MCF 10A (cell line): Measurements from ENCODE around the gene PM20D2. TPM values are rescaled to one million over a fixed set of nuclear protein-coding genes. Genes with fewer than 3 reads are reported as not detected.

ENCODE experiments used
- BruUV-seq: library from RNA; stranded (reverse); fragments of 400-500 nt; replicated peaks from 2 replicates; lab custom pipeline; 2021; lab: Mats Ljungman, UMichigan
- CTCF ChIA-PET: fragments of 300-600 bp; sonication (Branson Sonifier 250); formaldehyde crosslinking; extraction: SDS; loops from one replicate; lab custom pipeline; 2021; ENCODE audit warnings: antibody characterized with exemption, inconsistent platforms; lab: Yijun Ruan, JAX
- POLR2A ChIA-PET: fragments of 300-600, 350-650 bp; sonication (Branson Sonifier 250); formaldehyde crosslinking; extraction: SDS; loops from one replicate; lab custom pipeline; 2020; ENCODE audit warnings: antibody characterized with exemption, inconsistent platforms; lab: Yijun Ruan, JAX
- DNase-seq: peaks from one replicate; pipeline ENCODE4 v3.0.0-alpha.2; 2018; ENCODE audit not compliant: unreplicated experiment
- H3K27ac Mint-ChIP-seq: one replicate; pipeline ENCODE4 v1.8.0; 2022; ENCODE audit warnings: mild to moderate bottlenecking, low read depth, mixed read lengths; ENCODE audit not compliant: unreplicated experiment
- H3K27me3 Mint-ChIP-seq: one replicate; pipeline ENCODE4 v1.8.0; 2022; ENCODE audit warnings: mixed read lengths; ENCODE audit not compliant: insufficient read depth, unreplicated experiment
- H3K36me3 Mint-ChIP-seq: one replicate; pipeline ENCODE4 v1.8.0; 2022; ENCODE audit warnings: mild to moderate bottlenecking, moderate library complexity, mixed read lengths; ENCODE audit not compliant: insufficient read depth, unreplicated experiment
- H3K4me1 Mint-ChIP-seq: one replicate; pipeline ENCODE4 v1.8.0; 2022; ENCODE audit warnings: mixed read lengths; ENCODE audit not compliant: insufficient read depth, unreplicated experiment
- H3K4me3 Mint-ChIP-seq: one replicate; pipeline ENCODE4 v1.8.0; 2022; ENCODE audit warnings: mild to moderate bottlenecking, moderate library complexity, mixed read lengths; ENCODE audit not compliant: unreplicated experiment
- H3K9me3 Mint-ChIP-seq: one replicate; pipeline ENCODE4 v1.8.0; 2022; ENCODE audit warnings: mixed read lengths; ENCODE audit not compliant: unreplicated experiment
- CTCF ChIP-seq: fragments of 200-600 bp; IDR thresholded peaks from one replicate; pipeline ENCODE4 v1.8.0; 2022; ENCODE audit warnings: antibody characterized with exemption, mild to moderate bottlenecking; ENCODE audit not compliant: unreplicated experiment
- intact Hi-C: fragments of 100-400 bp; cut with micrococcal nuclease; formaldehyde crosslinking; loops from 2 replicates; pipeline ENCODE4 v1.14.1; 2022
- total RNA-seq: library from RNA; stranded (reverse); gene quantifications from 2 replicates; pipeline ENCODE4 v1.2.3, GENCODE V29; 2022

Gene PM20D2
- total RNA-seq, 1 experiment from 2014 or later = 11.9 TPM

GRCh38 chr6:89186762-89187161 is 40.9 kb downstream of the PM20D2 start:
- no peak for DNase-seq
- no peaks in the 10 kb centered on the region for H3K36me3 Mint-ChIP-seq
- CTCF ChIA-PET = no interaction called here
- intact Hi-C loops = no loop called here
- POLR2A ChIA-PET = no interaction called here
- no peak for TF ChIP-seq CTCF
- no peaks in the 10 kb centered on the region for H3K4me1 Mint-ChIP-seq
- no peak overlapping the region for H3K27ac Mint-ChIP-seq
- H3K4me3 Mint-ChIP-seq = no peak overlapping the region
- no peaks in the 10 kb centered on the region for H3K9me3 Mint-ChIP-seq
- H3K27me3 Mint-ChIP-seq = peaks cover 42% of the 10 kb centered on the region
- no TSS peak for BruUV-seq

- POLR2A ChIA-PET = no interaction called here
- no peak overlapping the region for H3K27ac Mint-ChIP-seq
- intact Hi-C loops = no loop called here
These were observed 41.6 kb downstream of the PM20D2 start for GRCh38 chr6:89187504-89187903.

GRCh38 chr6:89190741-89191140 is 44.9 kb downstream of the PM20D2 start:
- intact Hi-C loops = no loop called here
- DNase-seq = no peak
- peaks cover 20% of the 10 kb centered on the region for H3K27me3 Mint-ChIP-seq
- no peak overlapping the region for H3K4me3 Mint-ChIP-seq
- H3K36me3 Mint-ChIP-seq = no peaks in the 10 kb centered on the region
- no peak for TF ChIP-seq CTCF
- POLR2A ChIA-PET = interaction anchor here (0.6 kb wide), 1 partner anchor 47 kb away, joined by 4 read pairs; no protein-coding TSS in a partner anchor
- H3K9me3 Mint-ChIP-seq = no peaks in the 10 kb centered on the region
- H3K27ac Mint-ChIP-seq = no peak overlapping the region
- CTCF ChIA-PET = interaction anchor here (0.6 to 0.8 kb wide), 2 partner anchors 45 to 223 kb away, joined by 3 read pairs; no protein-coding TSS in a partner anchor
- H3K4me1 Mint-ChIP-seq = no peaks in the 10 kb centered on the region
- BruUV-seq = no TSS peak

More at GRCh38 chr6:89187504-89187903, 41.6 kb downstream of the PM20D2 start:
- Mint-ChIP-seq H3K27me3 (peaks cover 36% of the 10 kb centered on the region), H3K36me3 (no peaks in the 10 kb centered on the region), H3K4me1 (no peaks in the 10 kb centered on the region), H3K4me3 (no peak overlapping the region), H3K9me3 (no peaks in the 10 kb centered on the region)
- CTCF ChIA-PET = no interaction called here
- no peak for TF ChIP-seq CTCF
- BruUV-seq = no TSS peak
- DNase-seq = no peak

- Mint-ChIP-seq H3K9me3 (no peaks in the 10 kb centered on the region), H3K4me1 (no peaks in the 10 kb centered on the region), H3K27ac (no peak overlapping the region), H3K36me3 (no peaks in the 10 kb centered on the region), H3K27me3 (peaks cover 27% of the 10 kb centered on the region), H3K4me3 (no peak overlapping the region)
- intact Hi-C loops = no loop called here
- no peak for TF ChIP-seq CTCF
- DNase-seq = no peak
- POLR2A ChIA-PET = interaction anchor here (0.7 kb wide), 1 partner anchor 66 kb away, joined by 3 read pairs; no protein-coding TSS in a partner anchor
- CTCF ChIA-PET = no interaction called here
- BruUV-seq = no TSS peak
These were observed 48.7 kb downstream of the PM20D2 start for GRCh38 chr6:89194559-89194958.
